Testis (tissue), 2 donors: ENCODE data around the gene SEMA3B.

Experiments
- POLR2A ChIP-seq: fragments of 450-650 bp; IDR thresholded peaks from one replicate; pipeline ENCODE4 v1.6.1; 2017; ENCODE audit warnings: antibody characterized with exemption, mild to moderate bottlenecking, moderate library complexity
- TF ChIP-seq, protein P1 (sequence below), 3 experiments: fragments of 450-650 bp in 2 of 3; fragments of 200-600 bp in 1 of 3; sonication (generic) in 1 of 3; IDR thresholded peaks; one replicate each; pipeline ENCODE4 v1.5.1; 2016 to 2019; ENCODE audit warnings: antibody characterized with exemption in 3 of 3, mild to moderate bottlenecking in 2 of 3, moderate library complexity in 1 of 3

DNA sequence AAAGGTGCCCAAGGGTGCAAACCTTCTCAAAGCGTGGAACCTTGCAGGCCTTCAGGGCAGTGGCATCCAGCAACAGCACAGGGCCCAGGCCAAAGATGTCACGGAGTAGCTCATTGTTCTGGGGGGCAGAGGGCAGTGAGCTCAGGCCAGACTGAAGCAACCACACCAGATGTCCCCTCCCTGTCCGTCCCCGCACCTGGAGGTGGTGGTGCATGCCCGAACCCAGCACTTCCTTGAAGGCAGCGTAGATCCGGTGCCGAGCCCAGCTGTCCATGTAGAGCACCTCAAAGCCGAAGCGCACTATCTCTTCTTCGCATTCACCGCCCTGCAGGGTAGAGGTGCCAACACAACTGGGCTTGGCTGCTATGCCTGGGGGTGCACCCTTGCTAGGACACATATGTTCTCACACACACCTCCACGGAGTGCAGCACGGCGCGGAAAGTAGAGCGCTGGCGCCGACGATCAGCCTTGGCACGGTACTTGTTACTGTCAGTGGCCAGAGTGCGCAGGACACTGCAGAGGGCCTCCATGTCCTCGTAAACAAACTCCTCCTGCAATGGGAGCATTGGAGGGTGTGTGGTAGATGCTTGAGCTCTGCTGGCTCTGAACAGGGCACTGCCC lies 19.6 kb downstream of the SEMA3B start:
- no peak for TF ChIP-seq POLR2A
- TF ChIP-seq, protein P1, sequence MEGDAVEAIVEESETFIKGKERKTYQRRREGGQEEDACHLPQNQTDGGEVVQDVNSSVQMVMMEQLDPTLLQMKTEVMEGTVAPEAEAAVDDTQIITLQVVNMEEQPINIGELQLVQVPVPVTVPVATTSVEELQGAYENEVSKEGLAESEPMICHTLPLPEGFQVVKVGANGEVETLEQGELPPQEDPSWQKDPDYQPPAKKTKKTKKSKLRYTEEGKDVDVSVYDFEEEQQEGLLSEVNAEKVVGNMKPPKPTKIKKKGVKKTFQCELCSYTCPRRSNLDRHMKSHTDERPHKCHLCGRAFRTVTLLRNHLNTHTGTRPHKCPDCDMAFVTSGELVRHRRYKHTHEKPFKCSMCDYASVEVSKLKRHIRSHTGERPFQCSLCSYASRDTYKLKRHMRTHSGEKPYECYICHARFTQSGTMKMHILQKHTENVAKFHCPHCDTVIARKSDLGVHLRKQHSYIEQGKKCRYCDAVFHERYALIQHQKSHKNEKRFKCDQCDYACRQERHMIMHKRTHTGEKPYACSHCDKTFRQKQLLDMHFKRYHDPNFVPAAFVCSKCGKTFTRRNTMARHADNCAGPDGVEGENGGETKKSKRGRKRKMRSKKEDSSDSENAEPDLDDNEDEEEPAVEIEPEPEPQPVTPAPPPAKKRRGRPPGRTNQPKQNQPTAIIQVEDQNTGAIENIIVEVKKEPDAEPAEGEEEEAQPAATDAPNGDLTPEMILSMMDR (IDR thresholded peaks at IDR 0.05): no peak
